Parathyroid adenoma (tissue), 2 donors: ENCODE results near the gene GBA2.

Experiments
- H2AFZ ChIP-seq: fragments of 300-600 bp; sonication (generic); one replicate; pipeline ENCODE4 v1.7.0; 2017; ENCODE audit warnings: antibody characterized with exemption, mild to moderate bottlenecking
- H3K27ac ChIP-seq: fragments of 300-600 bp; sonication (generic); one replicate; pipeline ENCODE4 v1.7.0; 2017
- H3K27me3 ChIP-seq: fragments of 300-600 bp; sonication (generic); one replicate; pipeline ENCODE4 v1.7.0; 2017; ENCODE audit warnings: low read length; ENCODE audit not compliant: control insufficient read depth, insufficient read depth
- H3K36me3 ChIP-seq: fragments of 300-600 bp; sonication (generic); one replicate; pipeline ENCODE4 v1.7.0; 2017; ENCODE audit warnings: low read length; ENCODE audit not compliant: control insufficient read depth, insufficient read depth
- H3K4me1 ChIP-seq: fragments of 300-600 bp; sonication (generic); one replicate; pipeline ENCODE4 v1.7.0; 2017; ENCODE audit warnings: control low read depth
- H3K4me2 ChIP-seq: fragments of 300-600 bp; sonication (generic); one replicate; pipeline ENCODE4 v1.7.0; 2017; ENCODE audit warnings: low read length
- H3K4me3 ChIP-seq: fragments of 300-600 bp; sonication (generic); one replicate; pipeline ENCODE4 v1.7.0; 2017; ENCODE audit warnings: low read depth, low read length
- H3K79me2 ChIP-seq: fragments of 300-600 bp; sonication (generic); one replicate; pipeline ENCODE4 v1.7.0; 2017; ENCODE audit warnings: control low read depth
- H3K9ac ChIP-seq: fragments of 300-600 bp; sonication (generic); one replicate; pipeline ENCODE4 v1.7.0; 2017; ENCODE audit warnings: mild to moderate bottlenecking
- H3K9me3 ChIP-seq: fragments of 300-600 bp; sonication (generic); one replicate; pipeline ENCODE4 v1.7.0; 2017; ENCODE audit warnings: low read length; ENCODE audit not compliant: control insufficient read depth
- TF ChIP-seq, protein P1 (sequence below): fragments of 300-600 bp; sonication (generic); IDR thresholded peaks from one replicate; pipeline ENCODE4 v1.7.0; 2017; ENCODE audit warnings: antibody characterized with exemption, mild to moderate bottlenecking
- donor health status: primary hyperparathyroidism.

GBA2 gene

DNA sequence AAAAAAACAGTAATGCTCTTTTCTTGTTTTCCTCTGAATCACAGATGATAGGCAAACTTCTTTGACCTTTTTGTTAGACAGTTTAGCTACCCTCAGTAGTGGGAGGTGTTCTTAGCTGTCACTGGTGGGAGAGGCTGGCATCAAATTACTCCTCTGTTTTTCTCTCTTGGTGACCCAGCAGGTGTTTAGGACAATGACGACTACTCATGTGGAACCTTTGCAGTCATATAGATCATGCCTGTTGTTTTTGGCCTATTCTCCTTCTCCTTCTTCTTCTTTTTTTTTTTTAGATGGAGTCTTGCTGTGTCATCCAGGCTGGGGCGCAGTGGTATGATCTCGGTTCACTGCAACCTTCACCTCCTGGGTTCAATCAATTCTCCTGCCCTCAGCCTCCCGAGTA, 27.0 kb upstream of the GBA2 start:
- H3K4me1 ChIP-seq, result peaks cover 2% of the 10 kb centered on the region
- H3K9ac ChIP-seq, result no peak overlapping the region
- no peaks in the 10 kb centered on the region for H3K36me3 ChIP-seq
- H3K4me3 ChIP-seq, result no peak overlapping the region
- no peak overlapping the region for H3K4me2 ChIP-seq
- no peaks in the 10 kb centered on the region for H3K79me2 ChIP-seq
- H3K27me3 ChIP-seq, result no peaks in the 10 kb centered on the region
- TF ChIP-seq, protein P1, sequence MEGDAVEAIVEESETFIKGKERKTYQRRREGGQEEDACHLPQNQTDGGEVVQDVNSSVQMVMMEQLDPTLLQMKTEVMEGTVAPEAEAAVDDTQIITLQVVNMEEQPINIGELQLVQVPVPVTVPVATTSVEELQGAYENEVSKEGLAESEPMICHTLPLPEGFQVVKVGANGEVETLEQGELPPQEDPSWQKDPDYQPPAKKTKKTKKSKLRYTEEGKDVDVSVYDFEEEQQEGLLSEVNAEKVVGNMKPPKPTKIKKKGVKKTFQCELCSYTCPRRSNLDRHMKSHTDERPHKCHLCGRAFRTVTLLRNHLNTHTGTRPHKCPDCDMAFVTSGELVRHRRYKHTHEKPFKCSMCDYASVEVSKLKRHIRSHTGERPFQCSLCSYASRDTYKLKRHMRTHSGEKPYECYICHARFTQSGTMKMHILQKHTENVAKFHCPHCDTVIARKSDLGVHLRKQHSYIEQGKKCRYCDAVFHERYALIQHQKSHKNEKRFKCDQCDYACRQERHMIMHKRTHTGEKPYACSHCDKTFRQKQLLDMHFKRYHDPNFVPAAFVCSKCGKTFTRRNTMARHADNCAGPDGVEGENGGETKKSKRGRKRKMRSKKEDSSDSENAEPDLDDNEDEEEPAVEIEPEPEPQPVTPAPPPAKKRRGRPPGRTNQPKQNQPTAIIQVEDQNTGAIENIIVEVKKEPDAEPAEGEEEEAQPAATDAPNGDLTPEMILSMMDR, result no peak
- H3K9me3 ChIP-seq, result no peaks in the 10 kb centered on the region
- no peak overlapping the region for H2AFZ ChIP-seq
- no peak overlapping the region for H3K27ac ChIP-seq

DNA sequence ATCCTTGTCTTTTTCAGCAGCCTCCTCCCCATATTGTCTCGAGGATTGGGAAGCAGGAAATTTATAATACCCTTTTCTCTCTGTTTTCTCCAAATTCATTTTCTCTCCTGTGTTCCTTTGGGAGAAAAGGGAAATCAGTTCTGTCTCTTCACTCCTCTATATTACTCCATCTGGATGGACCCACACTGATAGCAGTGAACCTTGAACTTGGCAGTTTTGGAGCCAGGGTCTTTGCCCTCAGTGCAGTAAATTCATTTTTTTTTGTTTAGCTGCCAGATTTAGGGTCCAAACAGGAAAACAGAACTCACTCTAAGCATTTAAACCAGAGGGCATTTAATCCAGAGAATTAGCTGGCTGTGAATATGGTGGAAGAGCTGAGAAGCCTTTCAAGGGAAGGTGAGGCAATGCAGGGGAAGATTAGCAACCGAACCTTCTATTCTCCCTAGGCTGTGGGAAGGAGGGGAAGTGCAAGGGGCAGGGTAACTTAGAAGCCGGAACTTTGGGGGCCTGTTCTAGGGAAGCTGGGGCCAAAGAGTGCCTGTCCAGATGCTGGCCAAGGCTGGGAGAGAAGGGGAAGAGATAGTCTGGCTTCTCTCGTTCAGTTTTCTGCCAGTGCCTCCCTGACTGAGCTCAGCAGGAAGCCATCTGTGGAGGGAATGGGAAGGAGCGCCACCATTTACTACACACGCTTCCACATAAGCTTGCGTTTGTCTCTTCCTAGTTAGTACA, 26.0 kb upstream of the GBA2 start:
- no peak overlapping the region for H3K4me3 ChIP-seq
- peak overlapping the region; percentile 11 for H2AFZ ChIP-seq
- no peak overlapping the region for H3K9ac ChIP-seq
- H3K4me2 ChIP-seq, result no peak overlapping the region
- H3K9me3 ChIP-seq, result no peaks in the 10 kb centered on the region
- TF ChIP-seq, protein P1, result no peak
- no peaks in the 10 kb centered on the region for H3K79me2 ChIP-seq
- H3K4me1 ChIP-seq, result peaks cover 2% of the 10 kb centered on the region
- no peak overlapping the region for H3K27ac ChIP-seq
- H3K36me3 ChIP-seq, result no peaks in the 10 kb centered on the region
- no peaks in the 10 kb centered on the region for H3K27me3 ChIP-seq

DNA sequence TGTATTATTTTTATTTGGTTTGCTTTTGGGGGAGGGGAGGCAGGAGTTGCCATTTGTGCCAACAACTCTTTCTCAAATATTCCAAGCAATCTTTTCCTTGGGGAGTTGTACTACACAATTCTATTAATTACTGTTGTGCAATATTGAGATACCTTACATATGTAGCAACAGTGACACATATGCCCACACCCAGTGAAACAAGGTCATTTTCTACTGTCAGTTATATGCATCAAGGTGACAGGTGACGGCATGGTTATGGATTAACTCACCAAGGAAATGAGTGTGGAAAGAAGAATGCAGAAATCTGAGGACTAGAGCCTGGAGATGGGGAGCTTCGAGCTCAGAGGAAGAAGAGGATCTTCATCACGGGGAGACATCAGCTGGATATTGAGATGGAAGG, 22.9 kb upstream of the GBA2 start:
- Histone ChIP-seq H3K27ac (no peak overlapping the region), H3K9ac (no peak overlapping the region), H3K27me3 (no peaks in the 10 kb centered on the region), H3K9me3 (no peaks in the 10 kb centered on the region), H3K4me3 (no peak overlapping the region), H3K4me1 (peaks cover 2% of the 10 kb centered on the region), H3K36me3 (no peaks in the 10 kb centered on the region), H3K79me2 (peaks cover 16% of the 10 kb centered on the region), H2AFZ (no peak overlapping the region), H3K4me2 (no peak overlapping the region)
- TF ChIP-seq, protein P1, result no peak

DNA sequence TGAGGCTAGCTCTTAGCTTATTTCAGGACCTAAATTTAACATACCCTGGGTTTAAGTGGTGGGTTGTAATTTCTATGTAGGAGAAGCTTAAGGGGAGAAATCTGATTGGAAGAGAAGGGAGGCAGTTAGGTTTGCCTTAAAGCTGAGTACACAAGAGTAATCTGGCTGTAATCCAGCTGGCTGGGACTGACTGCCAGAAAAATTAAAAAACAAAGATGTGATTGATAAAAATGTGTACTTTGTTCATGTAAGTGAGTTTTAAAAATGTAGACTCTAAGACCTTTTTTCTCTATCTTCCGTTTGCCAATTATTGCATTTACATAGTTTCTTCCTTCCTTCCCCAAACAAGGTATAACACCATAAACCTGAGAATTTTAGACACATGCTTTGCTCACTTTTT, 22.5 kb upstream of the GBA2 start:
- Histone ChIP-seq H3K4me2 (peak overlapping the region; percentile 32), H3K79me2 (peaks cover 16% of the 10 kb centered on the region), H3K9me3 (no peaks in the 10 kb centered on the region), H3K27me3 (no peaks in the 10 kb centered on the region), H3K27ac (peak overlapping the region; percentile 47), H3K4me3 (no peak overlapping the region), H3K36me3 (no peaks in the 10 kb centered on the region), H3K9ac (no peak overlapping the region), H3K4me1 (peaks cover 2% of the 10 kb centered on the region), H2AFZ (no peak overlapping the region)
- TF ChIP-seq, protein P1, result no peak

DNA sequence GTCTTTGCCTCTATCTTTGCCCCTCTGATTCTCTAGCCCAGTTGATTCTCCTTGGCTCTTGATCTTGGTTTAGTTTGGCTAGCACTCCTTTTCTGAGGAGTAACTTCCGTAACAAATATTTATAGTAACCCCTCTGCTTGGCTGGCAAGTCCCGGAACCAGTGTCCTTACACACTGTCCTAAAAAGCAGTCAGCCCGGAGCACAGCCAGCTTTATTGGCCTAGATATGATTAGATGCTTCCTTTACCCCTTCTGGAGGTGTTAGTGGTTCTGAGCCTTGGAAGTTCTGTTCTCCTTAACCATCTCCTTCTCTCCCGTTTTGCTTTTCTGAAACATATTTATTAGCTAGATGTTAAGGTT, 22.0 kb upstream of the GBA2 start:
- Histone ChIP-seq H3K36me3 (no peaks in the 10 kb centered on the region), H3K4me3 (no peak overlapping the region), H2AFZ (no peak overlapping the region), H3K4me1 (peaks cover 2% of the 10 kb centered on the region), H3K79me2 (peaks cover 16% of the 10 kb centered on the region), H3K9me3 (no peaks in the 10 kb centered on the region), H3K9ac (no peak overlapping the region), H3K27me3 (no peaks in the 10 kb centered on the region), H3K4me2 (peak overlapping the region; percentile 32), H3K27ac (peak overlapping the region; percentile 47)
- TF ChIP-seq, protein P1, result no peak
